Bronchial epithelial cell (primary cell): ENCODE data around the gene TMED7. TPM values are rescaled to one million over a fixed set of nuclear protein-coding genes. Genes with fewer than 3 reads are reported as not detected.
A peak's percentile ranks its signal among the peaks of the same experiment; 100 is the strongest.

ENCODE experiments used
- DNase-seq: peaks from one replicate; pipeline ENCODE4 v3.0.0-alpha.2; 2010; ENCODE audit warnings: low read depth
- FAIRE-seq: peaks from 2 replicates; lab custom pipeline; 2011; peaks lifted over from hg19 to GRCh38; lab: Jason Lieb, UNC
- H3K27me3 ChIP-seq: 2 replicates; pipeline ENCODE4 v1.5.1; 2011; ENCODE audit warnings: low read length; ENCODE audit not compliant: control insufficient read depth, insufficient read depth
- H3K36me3 ChIP-seq: 2 replicates; pipeline ENCODE4 v1.5.1; 2011; ENCODE audit warnings: low read length; ENCODE audit not compliant: control insufficient read depth, insufficient read depth
- H3K4me3 ChIP-seq: 2 replicates; pipeline ENCODE4 v1.5.1; 2011; ENCODE audit warnings: mild to moderate bottlenecking, low read depth, low read length, control low read depth
- total RNA-seq: library from RNA; depleted of rRNA; stranded (reverse); fragments of >200 nt; gene quantifications from 2 replicates; pipeline ENCODE4 v1.2.1, GENCODE V29; 2014
- TF ChIP-seq, protein P1 (sequence below): IDR thresholded peaks from 2 replicates; pipeline ENCODE4 v1.5.1; 2011; ENCODE audit warnings: mild to moderate bottlenecking, moderate library complexity, low read length, control low read depth, inconsistent platforms; ENCODE audit not compliant: insufficient read depth, severe bottlenecking

Gene TMED7
- total RNA-seq, 1 donor from 2014 or later: 102 TPM

DNA sequence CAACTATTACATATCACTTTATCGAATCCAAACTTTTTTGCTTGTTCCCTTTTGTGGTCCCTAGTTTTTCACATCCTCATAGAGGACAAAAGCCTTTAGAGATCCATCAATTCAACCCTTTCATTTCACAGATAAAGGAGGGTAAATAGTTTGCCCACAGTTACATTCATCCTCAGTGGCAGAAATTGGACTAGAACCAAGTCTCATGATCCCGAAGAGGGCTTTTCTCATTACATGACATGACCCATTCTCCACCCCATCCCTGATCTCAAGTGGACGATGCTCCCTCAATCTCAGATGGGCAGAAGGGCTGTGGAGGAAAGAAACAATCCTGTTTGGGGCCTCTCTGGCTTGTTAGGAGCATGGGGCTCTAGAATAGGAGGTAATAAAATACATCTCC is 46.6 kb downstream of the TMED7 start:
- Histone ChIP-seq H3K27me3 (no peaks in the 10 kb centered on the region), H3K36me3 (no peaks in the 10 kb centered on the region), H3K4me3 (no peak overlapping the region)
- FAIRE-seq (no peak), DNase-seq (no peak)
- TF ChIP-seq, protein P1, sequence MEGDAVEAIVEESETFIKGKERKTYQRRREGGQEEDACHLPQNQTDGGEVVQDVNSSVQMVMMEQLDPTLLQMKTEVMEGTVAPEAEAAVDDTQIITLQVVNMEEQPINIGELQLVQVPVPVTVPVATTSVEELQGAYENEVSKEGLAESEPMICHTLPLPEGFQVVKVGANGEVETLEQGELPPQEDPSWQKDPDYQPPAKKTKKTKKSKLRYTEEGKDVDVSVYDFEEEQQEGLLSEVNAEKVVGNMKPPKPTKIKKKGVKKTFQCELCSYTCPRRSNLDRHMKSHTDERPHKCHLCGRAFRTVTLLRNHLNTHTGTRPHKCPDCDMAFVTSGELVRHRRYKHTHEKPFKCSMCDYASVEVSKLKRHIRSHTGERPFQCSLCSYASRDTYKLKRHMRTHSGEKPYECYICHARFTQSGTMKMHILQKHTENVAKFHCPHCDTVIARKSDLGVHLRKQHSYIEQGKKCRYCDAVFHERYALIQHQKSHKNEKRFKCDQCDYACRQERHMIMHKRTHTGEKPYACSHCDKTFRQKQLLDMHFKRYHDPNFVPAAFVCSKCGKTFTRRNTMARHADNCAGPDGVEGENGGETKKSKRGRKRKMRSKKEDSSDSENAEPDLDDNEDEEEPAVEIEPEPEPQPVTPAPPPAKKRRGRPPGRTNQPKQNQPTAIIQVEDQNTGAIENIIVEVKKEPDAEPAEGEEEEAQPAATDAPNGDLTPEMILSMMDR: no peak

DNA sequence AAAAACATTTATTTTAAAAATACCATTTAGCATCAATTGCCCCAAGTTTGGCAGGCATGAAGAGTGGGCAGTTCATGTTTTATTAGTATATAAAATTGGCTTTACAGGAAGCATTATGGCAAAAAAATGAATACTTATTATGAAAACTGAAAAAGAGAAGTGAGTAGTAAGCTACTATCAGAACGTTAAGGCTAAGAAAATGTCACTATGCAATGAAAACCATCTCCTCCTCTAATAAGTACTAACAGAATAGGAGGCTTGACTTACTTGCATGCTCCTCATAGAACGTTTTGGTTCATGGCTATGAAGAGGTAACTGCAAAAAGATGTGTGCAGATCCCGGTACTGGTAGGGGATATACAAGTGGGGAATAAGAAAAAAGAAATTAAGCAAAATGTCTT is 47.2 kb downstream of the TMED7 start:
- Histone ChIP-seq H3K27me3 (no peaks in the 10 kb centered on the region), H3K36me3 (no peaks in the 10 kb centered on the region), H3K4me3 (no peak overlapping the region)
- TF ChIP-seq, protein P1: no peak
- no peak for FAIRE-seq
- no peak for DNase-seq

DNA sequence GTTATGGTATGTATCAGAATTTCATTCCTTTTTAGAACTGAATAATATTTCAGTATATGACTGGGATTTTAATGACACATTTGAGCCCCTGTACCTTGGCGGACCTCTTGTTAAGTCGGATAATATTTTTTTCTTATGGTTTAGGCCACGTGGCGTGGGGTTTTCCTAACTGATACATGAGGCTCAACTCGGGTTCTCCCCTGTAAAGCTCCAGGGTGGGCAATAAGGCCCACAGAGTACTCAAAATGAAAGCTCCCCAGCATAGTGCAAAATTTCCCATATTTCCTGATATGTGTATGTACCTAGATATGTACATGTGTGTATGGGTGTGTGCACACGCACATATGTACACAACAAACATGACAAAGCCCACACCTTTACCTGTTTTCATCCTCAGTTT is 48.1 kb downstream of the TMED7 start:
- Histone ChIP-seq H3K4me3 (no peak overlapping the region), H3K36me3 (no peaks in the 10 kb centered on the region), H3K27me3 (no peaks in the 10 kb centered on the region)
- FAIRE-seq (no peak), DNase-seq (no peak)
- TF ChIP-seq, protein P1: no peak

DNA sequence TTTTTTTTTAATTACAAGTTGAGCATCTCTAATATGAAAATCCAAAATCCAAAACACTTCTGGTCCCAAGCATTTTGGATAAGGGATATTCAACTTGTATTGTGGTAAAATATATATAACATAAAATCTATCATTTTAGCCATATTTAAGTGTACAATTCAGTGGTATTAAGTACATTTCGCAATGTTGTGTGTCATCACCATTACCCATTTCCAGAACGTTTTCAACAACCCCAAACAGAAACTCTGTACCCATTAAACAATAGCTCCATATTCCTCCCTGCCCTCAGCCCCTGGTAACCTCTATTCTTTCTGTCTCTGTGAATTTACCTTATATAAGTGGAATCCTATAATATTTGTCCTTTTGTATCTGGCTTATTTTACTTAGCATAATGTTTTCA is 48.5 kb downstream of the TMED7 start:
- Histone ChIP-seq H3K4me3 (no peak overlapping the region), H3K36me3 (no peaks in the 10 kb centered on the region), H3K27me3 (no peaks in the 10 kb centered on the region)
- TF ChIP-seq, protein P1: no peak
- peak; percentile 65 for DNase-seq
- FAIRE-seq: no peak

DNA sequence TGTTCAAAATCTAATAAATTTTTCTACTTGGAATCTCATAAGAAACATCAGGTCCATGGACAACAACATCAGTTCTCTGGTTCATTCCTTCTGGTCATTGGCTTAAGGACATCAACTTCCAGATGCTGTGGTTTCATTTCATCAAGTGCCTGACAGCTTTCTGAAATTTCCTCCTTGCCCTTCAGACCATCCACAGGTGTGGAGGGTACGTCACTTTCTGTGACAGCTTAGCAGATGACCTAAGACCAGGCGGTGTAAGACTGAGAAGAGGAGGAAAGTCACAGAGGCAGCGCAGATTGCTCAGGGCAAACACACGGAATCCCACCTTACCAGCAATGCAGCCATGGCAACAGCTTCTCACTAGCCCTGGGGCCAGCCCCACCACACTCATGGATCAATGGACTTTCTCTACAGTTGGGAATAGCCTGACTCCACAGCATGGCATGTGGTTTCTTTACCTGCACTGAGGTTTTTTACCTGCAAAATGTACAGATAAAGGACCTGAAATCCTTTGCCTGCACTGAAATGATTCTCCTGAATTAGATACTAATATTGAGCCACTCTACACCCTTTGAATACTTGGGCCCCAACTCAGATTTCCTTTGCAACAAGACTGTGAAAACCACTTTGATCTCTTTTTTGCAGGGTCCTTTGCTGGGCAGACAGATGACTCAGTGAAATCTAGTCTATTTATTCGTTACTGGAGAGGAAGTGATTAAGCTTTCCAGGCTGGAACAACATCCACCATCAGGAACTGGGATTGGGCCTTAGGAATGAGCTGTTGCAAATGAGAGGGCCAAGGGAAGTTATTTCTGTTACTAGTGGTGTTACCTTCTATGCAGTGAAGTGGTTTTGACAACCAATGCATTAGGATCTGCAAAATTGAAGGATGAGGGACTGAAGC is 50.4 kb downstream of the TMED7 start:
- peak; percentile 50 for FAIRE-seq

More for the DNA sequence above, 50.4 kb downstream of the TMED7 start:
- H3K36me3 ChIP-seq: no peaks in the 10 kb centered on the region
- TF ChIP-seq, protein P1: no peak
- peak; percentile 85 for DNase-seq
- no peaks in the 10 kb centered on the region for H3K27me3 ChIP-seq
- H3K4me3 ChIP-seq: no peak overlapping the region
